Mucosa of gallbladder (tissue), 1 donor: Measurements from ENCODE around the gene NAMPT. TPM values are rescaled to one million over a fixed set of nuclear protein-coding genes. Genes with fewer than 3 reads are reported as not detected.
"Not testable (repeated sequence)": the region's sequence is repeated elsewhere in the genome, so short reads cannot be mapped to it uniquely, and the experiment has no call there.

Experiments
- DNase-seq: peaks from one replicate; pipeline ENCODE4 v3.0.0-alpha.2; 2020; ENCODE audit warnings: low spot score
- total RNA-seq: library from RNA; stranded (reverse); gene quantifications from one replicate; pipeline ENCODE4 v1.2.1, GENCODE V29; 2021
- donor health status: DM: no; HTN: no; CAD: no.

Gene NAMPT
- total RNA-seq, 1 donor from 2014 or later: 52.7 TPM

DNA sequence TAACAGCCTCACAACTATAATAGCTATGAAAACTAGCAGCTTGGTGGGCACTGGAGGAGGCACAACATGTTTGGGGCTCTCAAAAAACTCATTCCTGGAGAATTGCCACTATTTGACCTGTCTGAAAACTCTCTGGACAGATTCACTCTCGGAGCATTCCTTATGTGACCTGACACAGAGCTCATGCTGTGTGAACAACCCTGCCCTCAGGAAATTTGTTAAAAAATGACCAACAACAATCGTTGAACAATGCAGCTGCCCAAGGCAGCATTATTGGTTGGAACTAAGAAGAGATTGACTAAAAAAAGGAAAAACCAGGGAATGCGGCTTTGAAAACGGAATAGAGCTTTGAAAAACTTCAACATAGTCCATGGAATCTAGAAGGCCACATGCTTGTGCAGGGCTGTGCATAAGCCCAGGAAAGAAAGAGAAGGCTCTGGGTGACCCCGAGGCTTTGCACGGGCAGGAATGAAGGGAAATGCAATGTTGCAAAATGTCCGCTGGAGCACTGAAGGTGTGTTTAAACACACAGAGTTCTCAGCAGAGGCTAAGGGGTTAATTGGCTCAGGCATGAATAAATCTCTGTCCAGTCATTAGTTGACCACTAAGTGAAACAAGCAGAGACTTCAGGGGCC lies 52.8 kb downstream of the NAMPT start:
- no peak for DNase-seq

DNA sequence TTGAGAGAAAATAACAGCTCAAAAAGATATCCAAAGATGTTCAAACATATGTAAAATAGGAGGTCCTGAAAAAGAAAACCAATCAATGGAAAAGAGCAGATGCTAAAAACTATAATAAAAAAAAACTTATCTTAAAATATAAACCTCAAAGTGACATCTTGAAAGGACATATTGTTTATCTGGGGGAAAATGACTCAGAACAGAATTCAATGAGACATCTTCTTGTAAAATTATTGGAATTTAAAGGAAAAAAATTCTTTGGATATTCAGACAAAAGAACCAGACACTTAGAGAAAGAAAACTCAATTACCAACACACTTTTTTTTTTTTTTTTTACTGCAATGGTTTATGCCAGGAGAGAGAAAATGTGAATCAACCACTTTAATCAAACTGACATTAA lies 58.9 kb downstream of the NAMPT start:
- DNase-seq: no peak

DNA sequence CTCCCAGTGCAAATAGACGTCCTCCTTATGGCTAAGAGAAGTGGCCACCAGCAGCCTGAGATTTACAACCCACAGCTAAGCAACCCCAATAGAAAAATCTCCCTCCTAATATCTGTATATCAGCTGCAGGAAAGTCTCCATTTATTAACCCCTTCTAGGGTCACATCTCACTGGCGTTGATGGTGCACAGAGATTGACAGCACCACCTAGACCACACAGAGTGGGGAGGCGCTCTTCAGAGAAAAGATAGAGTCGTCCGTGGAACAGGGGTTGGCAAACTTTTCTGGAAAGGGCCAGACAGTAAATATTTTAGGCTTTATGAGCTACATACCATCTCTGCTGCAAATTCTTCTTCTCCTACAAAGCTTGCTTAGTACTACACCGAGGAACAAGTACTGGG lies 60.0 kb downstream of the NAMPT start:
- DNase-seq: no peak

DNA sequence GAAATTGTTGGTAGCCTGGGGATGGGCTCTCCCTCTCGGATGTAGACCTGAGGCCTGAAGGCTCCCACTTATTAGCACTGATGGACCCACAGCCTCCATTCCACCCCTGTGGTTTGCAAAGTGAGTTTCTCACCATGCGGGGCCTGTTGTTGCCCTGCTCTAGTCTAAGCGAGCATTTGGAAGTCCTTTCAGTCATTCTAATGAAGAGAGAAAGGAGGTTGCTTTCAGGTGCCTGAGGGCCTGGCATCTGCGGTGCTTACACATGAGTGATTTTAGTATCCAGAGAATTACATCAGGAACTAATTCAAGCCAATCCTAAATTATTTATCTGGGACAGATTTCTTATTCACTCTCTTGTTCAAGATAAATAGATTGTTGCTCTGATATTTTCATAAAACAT lies 61.6 kb downstream of the NAMPT start:
- no peak for DNase-seq

- no peak for DNase-seq
Measured at GRCh38 chr7:106222545-106222944, 62.2 kb downstream of the NAMPT start.

- no peak for DNase-seq
Measured at GRCh38 chr7:106220307-106220706, 64.5 kb downstream of the NAMPT start.

DNA sequence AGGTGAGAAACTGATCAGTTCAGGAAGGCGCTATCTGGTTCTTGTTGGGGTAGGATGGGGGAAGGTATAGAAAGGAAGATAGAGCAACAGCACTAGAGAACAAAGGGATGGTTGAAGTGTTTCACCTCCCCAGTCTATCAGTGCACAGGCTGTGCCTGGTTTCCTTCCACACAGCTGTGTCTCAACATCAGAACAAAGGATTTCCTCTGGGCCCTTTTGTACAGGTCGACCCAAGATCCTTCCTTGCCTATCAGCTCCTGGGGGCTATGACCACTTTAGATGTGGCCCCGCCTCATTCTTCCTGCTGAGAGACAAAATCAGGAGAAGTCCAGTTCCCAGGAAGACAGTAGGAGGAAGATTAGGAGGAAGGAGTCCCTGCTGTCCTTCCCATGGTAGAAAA lies 65.6 kb downstream of the NAMPT start:
- no peak for DNase-seq

DNA sequence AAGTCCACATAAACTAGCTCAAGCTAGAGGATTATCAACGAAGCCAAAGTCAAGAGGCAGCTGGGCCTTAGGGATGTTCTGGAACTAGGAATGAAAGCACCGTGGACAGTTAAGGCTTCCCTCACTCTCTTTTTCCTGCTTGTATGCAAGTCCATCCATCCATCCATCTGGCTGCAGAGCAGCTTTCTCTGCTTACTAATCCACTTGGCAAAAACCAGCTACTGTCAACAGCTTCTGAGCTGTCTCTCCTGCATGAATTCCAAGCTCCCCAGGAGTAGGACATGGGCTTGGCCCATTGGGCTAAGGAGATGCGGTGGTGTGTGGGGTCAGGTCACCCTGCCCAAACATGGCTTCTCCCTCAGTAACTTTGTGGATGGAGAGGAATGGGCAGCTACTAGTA lies 66.2 kb downstream of the NAMPT start:
- no peak for DNase-seq

- DNase-seq: peak; percentile 41
Measured at GRCh38 chr7:106216923-106217542, 67.8 kb downstream of the NAMPT start.

DNA sequence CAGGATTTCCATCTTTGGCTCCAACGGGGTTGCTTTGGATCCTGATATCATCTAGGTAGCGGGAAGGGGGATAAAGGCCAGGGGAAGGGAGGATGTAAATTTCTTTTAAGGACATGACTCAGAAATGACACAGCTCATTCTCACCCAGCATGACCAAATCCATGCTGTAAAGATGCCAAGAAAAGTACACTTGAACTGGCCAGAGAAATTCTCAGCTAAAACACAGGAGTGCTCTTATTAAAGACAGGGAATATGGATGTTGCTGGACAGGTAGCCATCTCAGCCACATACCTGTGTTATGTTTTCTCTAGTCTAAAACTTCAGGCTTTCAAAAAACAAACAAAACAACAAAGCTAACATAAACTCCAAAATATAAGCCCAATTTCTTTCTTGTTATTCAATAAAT lies 68.3 kb downstream of the NAMPT start:
- DNase-seq: peak; percentile 12

GRCh38 chr7:106215868-106216516 lies 68.8 kb downstream of the NAMPT start:
- DNase-seq: no peak

DNA sequence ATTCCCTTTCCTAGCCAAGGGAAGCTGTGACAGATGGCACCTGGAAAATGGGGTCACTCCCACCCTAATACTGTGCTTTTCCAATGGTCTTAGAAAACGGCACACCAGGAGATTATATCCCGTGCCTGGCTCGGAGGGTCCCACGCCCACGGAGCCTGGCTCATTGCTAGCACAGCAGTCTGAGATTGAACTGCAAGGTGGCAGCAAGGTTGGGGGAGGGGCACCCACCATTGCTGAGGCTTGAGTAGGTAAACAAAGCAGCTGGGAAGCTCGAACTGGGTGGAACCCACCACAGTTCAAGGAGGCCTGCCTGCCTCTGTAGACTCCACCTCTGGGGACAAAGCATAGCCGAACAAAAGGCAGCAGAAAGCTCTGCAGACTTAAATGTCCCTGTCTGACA lies 75.8 kb downstream of the NAMPT start:
- DNase-seq: not testable (repeated sequence)

DNA sequence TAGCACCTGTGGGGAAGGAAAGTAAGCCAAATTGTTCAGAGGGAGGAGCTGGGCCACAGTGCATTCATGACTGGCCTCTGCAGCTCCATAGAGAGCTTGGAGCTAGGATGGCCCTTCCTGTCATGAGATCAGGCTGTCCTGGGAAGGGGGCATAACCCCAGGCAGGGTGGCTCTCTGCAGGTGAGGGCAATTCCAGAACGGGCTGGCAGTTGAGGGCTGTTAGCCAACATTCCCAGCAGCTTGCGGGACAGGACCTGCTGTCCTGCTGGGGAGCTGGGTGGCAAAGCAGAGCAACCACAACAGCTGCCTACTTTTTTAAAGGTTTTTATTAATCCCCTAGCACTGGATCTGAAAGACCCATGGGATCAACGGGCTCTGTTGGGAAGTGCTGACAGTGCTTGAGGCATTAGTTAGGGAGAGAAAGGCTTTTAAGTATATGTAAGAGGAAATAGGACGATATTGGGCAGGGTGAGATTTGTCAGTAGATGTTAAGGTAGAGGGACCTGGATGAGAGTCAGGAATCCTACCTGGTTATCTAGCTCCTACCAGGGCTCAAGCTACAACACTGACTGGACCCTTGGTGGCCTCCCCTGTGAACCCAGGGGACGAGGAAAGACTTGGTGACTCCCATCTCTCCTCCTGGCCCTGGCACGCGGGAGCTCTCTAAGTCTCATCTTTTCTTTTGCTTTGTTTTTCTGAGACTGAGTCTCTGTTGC lies 77.8 kb downstream of the NAMPT start:
- DNase-seq: no peak

DNA sequence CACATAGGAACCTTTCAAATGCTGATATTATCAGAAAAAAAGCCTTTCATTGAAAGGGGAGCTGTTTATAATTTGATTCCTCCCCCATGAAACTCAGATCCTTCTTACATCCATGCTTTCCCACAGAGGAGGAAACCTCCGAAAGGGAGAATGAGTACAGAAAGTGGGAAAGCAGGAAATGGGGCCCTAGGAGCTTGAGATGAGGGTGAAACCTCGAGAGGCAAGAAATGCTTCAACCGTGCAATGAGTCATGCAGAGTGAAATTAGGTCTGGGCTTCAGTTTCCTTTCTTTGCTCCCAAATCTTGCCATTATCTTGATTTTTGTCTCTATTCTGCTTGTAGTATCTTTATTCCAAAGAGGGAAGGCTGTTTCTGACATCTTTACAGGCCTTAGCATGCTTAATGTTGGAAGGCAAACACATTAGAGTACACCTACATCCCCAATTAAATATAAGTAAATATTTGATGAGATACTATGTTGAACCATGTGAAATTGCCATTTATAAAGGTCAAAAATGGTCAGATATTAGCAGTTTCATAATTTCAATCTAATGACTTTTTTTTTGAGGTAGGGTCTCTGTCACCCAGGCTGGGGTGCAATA lies 79.1 kb downstream of the NAMPT start:
- DNase-seq: no peak

GRCh38 chr7:106203473-106203872 lies 81.3 kb downstream of the NAMPT start:
- no peak for DNase-seq

GRCh38 chr7:106201164-106201563 lies 83.6 kb downstream of the NAMPT start:
- DNase-seq: no peak

DNA sequence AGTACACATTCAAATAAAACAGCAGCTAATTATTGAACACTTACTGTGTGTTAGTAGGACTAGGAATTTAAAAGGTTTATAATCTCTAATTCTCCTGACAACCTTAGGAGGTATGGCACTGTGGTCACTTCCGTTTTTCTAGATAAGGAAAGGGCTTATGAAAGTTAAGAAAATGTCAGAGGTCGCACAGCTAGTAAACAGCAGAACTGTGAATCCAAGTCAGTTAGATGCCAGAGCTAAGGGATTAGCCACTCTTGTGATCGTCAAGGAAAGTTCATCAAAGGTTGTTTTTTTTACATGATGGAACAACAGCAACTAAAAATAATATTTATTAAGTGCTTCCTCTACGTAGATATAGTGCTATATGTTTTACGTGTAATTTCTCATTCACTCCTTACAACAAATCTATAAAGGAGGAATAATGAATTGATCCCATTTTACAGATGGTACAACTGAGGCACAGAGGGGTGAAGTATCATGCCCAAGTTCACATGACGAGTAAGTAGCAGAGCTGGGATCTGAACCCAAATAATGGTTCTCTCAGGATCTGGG lies 84.9 kb downstream of the NAMPT start:
- DNase-seq: no peak

DNA sequence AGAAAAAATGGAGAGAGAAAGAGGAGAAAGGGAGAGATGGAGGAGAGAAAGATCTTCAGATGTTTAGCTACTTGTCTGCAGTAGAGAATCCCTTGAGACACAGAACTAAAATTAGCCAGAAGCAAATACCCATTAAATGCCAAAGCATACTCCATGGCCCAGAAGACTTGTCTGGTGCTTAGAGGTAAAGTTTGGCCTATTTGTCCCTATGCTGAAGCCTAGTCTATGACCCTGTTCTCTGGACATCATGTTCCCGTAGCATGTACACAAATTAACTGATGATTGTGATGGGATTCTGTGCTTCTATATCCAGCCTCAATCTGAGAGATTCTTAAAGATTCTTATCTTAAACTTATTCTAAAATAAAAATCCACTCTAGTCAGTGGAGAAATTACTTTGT lies 85.8 kb downstream of the NAMPT start:
- no peak for DNase-seq
